AG04449 (cell line): ENCODE results near the gene CALHM6.

Source experiments
- CTCF ChIA-PET: fragments of 350-600 bp; formaldehyde crosslinking; extraction: SDS; loops from one replicate; lab custom pipeline; 2021; ENCODE audit warnings: antibody characterized with exemption; lab: Yijun Ruan, JAX
- POLR2A ChIA-PET: fragments of 400-600, 350-600 bp; formaldehyde crosslinking; extraction: SDS; loops from one replicate; lab custom pipeline; 2020; ENCODE audit warnings: antibody characterized with exemption, inconsistent platforms; lab: Yijun Ruan, JAX
- DNase-seq: peaks from one replicate; pipeline ENCODE4 v3.0.0-alpha.2; 2010; ENCODE audit warnings: low read depth, low spot score
- H3K4me3 ChIP-seq: 2 replicates; pipeline ENCODE4 v1.5.1; 2011; ENCODE audit warnings: low read depth, mild to moderate bottlenecking, control low read depth, low read length
- CTCF ChIP-seq: IDR thresholded peaks from one replicate; pipeline ENCODE4 v1.5.1; 2011; ENCODE audit warnings: mild to moderate bottlenecking, moderate library complexity, low read length, control low read depth, inconsistent platforms; ENCODE audit not compliant: insufficient read depth; ENCODE audit errors: missing control alignments

CALHM6 gene

GRCh38 chr6:116507324-116507723 is 46.1 kb downstream of the CALHM6 start:
- no peak overlapping the region for H3K4me3 ChIP-seq
- DNase-seq = no peak
- no peak for TF ChIP-seq CTCF
- POLR2A ChIA-PET = no interaction called here
- CTCF ChIA-PET = interaction anchor here (0.6 kb wide), 1 partner anchor 31 kb away, joined by 3 read pairs; no protein-coding TSS in a partner anchor

GRCh38 chr6:116508527-116508926 is 47.4 kb downstream of the CALHM6 start:
- no peak for TF ChIP-seq CTCF
- CTCF ChIA-PET = no interaction called here
- no peak overlapping the region for H3K4me3 ChIP-seq
- DNase-seq = no peak
- POLR2A ChIA-PET = no interaction called here

- TF ChIP-seq CTCF = peak; percentile 53
- ChIA-PET POLR2A (no interaction called here), CTCF (interaction anchor here (0.7 to 6.2 kb wide), 43 partner anchors 8 to 243 kb away, joined by 3 to 61 read pairs (median 4); partner anchors contain the start of genes CALHM4, DSE and TSPYL1)
- peak; percentile 46 for DNase-seq
- H3K4me3 ChIP-seq = peak within 1 kb of the TSS; percentile 59
Measured at GRCh38 chr6:116511424-116512110, 50.4 kb downstream of the CALHM6 start, which contains the start of gene CALHM5. TSS of gene CALHM5 (plus strand) at chr6:116511639. CDS start at chr6:116511697, 58 bp downstream.

GRCh38 chr6:116512111-116512559 is 51.0 kb downstream of the CALHM6 start:
- POLR2A ChIA-PET = no interaction called here
- DNase-seq = no peak
- peak overlapping the region; percentile 59 for H3K4me3 ChIP-seq
- CTCF ChIA-PET = interaction anchor here (0.7 to 6.2 kb wide), 43 partner anchors 8 to 243 kb away, joined by 3 to 61 read pairs (median 4); partner anchors contain the start of genes CALHM4, DSE and TSPYL1
- no peak for TF ChIP-seq CTCF

GRCh38 chr6:116512734-116513133 is 51.6 kb downstream of the CALHM6 start:
- CTCF ChIA-PET = interaction anchor here (0.8 to 6.2 kb wide), 17 partner anchors 11 to 244 kb away, joined by 3 to 61 read pairs (median 11); partner anchors contain the start of genes CALHM4 and DSE
- no peak for TF ChIP-seq CTCF
- POLR2A ChIA-PET = no interaction called here
- peak overlapping the region; percentile 59 for H3K4me3 ChIP-seq
- no peak for DNase-seq
